ENCODE data around the gene POMP. TPM values are rescaled to one million over a fixed set of nuclear protein-coding genes. Genes with fewer than 3 reads are reported as not detected.
A peak's percentile ranks its signal among the peaks of the same experiment; 100 is the strongest.
"Not testable (repeated sequence)": the region's sequence is repeated elsewhere in the genome, so short reads cannot be mapped to it uniquely, and the experiment has no call there.

POMP gene
- total RNA-seq, 1 experiment from 2014 or later = 188 TPM

- DNase-seq (ENCODE audit: low spot score) = no peak
Observed at GRCh38 chr13:28637714-28638355, 21.1 kb upstream of the POMP start.

- no peak for DNase-seq (ENCODE audit: low spot score)
Observed at GRCh38 chr13:28638756-28639155, 20.2 kb upstream of the POMP start.

- DNase-seq (ENCODE audit: low spot score) = no peak
Observed at GRCh38 chr13:28640861-28641599, 17.9 kb upstream of the POMP start.

- no peak for DNase-seq (ENCODE audit: low spot score)
Observed at GRCh38 chr13:28641600-28641926, 17.4 kb upstream of the POMP start.

GRCh38 chr13:28650284-28650683, 8.6 kb upstream of the POMP start:
- no peak for DNase-seq (ENCODE audit: low spot score)

DNA sequence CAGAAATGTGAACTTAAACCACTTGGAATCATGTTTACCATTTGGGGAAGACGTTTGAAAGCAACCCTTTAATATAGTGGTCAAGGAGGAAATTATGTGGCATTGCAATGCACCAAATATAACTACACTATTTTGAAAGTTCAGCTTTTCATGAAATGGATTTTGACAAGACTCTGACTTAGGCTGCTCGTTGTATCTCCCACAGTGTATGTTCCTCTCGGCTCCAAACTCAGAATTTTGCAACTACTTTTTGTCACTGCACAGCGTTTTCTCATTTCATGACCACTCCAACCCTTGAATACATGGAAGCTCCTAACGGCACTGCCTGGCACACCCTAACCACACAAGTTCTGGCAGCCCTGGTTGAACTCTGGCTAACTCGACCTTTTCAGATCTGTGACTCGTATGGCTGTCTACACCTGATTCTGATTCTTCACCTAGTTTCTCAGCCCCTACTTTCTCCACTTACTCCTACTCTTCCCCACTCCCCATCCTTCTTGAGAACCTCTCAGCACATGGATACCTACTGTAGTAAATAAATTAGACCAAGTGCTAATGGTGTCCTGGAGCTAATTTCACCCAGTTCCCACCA, 7.0 kb upstream of the POMP start:
- no peak for DNase-seq (ENCODE audit: low spot score)

DNA sequence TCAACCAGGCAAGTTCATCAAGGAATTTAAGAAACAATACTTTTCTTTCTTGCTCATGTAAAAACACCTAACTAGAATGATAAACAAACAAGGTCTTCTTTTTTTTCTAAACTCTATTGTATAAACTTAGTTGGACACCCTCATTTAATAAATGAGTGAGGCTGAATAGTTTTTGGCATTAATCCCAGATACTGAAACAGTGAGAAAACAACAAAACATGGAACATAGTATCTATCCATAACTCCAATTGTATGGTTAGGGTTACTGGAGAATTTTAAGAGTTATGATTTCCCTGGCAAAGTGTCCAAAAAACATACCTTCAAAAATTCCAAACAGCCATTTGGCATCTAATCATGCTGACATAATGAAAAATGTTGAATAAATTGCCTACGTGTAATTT, 5.8 kb upstream of the POMP start:
- DNase-seq (ENCODE audit: low spot score) = no peak

DNA sequence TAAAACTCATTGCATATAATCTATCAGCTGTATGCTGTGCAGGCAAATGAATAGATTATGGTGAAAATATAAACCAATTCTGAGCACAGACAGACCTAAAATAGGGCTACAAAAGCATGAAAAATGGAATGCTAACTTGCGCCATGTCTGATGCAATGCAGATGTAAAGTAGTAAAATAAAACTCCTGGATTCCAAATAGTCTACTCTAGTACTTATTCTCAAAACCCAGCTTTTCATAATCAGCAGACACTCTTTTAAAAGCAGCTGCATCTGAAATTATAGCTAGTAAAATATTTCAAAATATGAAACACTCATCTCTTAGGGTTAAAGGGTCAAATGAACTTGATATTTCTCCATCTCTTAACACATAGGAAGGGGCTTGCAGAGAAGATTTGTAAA, 4.7 kb upstream of the POMP start:
- DNase-seq (ENCODE audit: low spot score) = no peak

DNA sequence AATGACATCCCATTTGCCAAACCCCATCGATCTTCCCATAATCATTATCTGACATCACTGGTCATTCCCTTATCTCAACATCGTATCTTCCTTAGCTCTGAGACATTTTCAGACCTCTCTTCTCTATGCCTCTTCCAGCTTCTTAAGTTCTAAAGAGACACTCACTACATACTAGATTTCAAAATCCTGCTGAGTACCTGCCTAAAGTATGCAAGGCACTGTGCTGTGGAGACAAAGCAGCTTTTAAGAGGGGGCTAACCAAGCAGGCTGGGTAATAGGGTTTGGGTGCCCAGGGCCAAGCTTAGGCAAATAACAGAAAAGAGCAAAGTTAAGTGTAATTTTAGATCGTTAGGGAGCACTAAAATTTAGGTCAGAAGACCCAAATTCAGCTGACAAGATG, 3.4 kb upstream of the POMP start:
- DNase-seq (ENCODE audit: low spot score) = no peak

DNA sequence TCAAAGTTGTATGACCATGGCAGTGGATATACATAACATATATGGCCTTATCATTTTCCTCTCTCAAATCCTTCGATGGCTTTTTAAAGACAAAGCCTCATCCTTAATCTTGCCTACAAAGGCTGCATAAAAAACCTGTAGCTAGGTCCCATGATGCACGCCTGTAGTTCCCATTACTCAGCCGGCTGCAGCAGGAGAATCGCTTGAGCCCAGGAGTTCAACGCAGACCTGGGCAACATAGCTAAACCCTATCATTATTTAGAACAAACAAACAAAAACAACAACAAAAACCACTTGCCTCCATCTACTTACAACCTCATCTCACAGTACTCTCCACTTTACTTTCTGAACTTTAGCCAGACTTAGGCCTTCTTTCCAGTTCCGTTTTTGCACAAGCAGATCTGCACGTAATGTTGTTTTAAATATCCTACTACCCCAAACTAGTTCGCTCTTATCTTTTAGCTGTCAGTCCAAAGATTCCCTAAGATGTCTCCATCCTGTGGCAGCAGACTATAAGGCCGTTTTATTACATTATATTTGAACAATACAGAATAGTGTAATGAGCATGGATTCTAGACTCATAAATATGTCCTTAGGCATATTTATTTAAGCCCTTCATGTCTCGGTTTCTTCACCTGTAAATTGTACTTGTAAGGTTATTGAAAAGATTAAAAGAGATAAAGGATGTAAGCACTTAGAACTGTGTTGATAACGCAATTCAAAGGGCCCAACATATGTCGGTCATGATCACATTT, 969 bp upstream of the POMP start:
- DNase-seq (ENCODE audit: low spot score) = no peak

GRCh38 chr13:28658539-28658795, 463 bp upstream of the POMP start:
- DNase-seq (ENCODE audit: low spot score) = no peak

DNA sequence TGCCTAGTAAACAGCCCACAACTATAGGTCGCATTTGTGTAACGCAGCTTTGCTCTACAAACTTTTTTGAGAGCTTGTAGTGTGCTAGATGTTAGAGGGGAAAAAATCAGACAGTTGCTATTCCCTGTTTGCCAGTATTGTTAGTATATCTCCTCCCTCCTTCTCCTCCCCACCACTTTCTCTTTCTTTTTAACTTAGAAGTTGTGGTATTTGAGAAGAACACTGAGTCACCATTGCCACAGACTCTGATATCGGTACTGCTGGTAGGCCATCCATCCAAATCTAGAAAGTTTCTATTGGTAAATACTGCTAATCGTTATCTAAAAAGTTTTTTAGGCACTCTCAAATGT, 666 bp downstream of the POMP start:
- no peak for DNase-seq (ENCODE audit: low spot score)

GRCh38 chr13:28666897-28667488, 8.1 kb downstream of the POMP start:
- no peak for DNase-seq (ENCODE audit: low spot score)

GRCh38 chr13:28671126-28671792, 12.3 kb downstream of the POMP start:
- DNase-seq (ENCODE audit: low spot score) = no peak

DNA sequence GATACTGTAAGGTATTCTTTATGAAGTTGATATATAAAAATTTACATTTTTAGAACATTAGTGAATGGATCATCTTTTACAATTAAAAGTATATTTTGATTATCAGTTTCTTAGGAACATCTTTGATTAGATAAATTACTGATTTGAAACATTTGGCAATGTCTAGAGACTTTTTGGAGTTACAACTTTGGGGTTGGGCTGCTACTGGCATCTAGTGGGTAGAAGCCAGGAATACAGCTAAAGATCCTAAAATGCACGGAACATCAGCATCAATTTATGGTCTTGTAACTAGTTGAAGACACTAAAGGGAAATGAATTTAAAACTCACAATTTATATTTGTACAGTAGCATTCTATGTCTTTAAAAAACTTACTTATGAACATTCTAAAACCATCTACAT, 19.9 kb downstream of the POMP start:
- DNase-seq (ENCODE audit: low spot score) = no peak

DNA sequence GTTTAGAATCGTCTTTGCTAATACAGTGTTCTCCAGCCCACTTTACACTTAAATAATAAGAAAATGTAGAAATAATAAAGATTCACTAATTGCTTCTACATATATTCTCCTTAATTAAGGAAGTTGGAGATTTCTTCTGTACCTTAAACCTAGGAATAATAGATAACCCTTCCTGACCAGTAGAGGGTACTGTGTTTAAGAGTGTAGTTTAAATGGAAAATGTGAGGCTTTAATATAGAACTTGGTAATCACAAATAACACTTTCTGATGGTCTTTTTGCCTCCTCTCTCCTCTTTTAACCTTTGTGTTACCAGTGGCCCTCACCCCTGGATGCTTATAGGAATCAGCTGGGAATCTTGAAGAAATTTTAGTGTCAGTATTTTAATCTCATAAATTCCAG, 20.7 kb downstream of the POMP start:
- DNase-seq (ENCODE audit: low spot score) = peak; percentile 24

DNA sequence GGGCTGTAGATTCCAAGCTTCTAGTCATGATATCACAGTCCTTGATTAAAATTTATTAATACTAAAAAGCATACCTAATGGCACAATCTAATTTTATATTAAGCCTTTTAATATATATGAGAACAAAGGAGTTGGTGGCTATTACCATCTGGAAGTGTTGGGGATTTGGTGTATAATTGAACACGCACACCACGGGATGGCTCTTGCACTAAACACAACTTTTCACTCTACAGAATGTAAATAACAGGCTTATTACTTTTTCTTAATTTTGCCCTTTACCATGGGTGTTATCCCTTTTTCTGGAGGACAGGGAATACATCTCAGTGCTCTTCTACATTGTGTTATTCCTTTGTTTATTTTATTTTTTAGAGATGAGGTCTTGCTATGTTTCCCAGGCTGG, 21.6 kb downstream of the POMP start:
- DNase-seq (ENCODE audit: low spot score) = no peak

- not testable (repeated sequence) for DNase-seq (ENCODE audit: low spot score)
Observed at GRCh38 chr13:28683169-28683568, 24.2 kb downstream of the POMP start.

DNA sequence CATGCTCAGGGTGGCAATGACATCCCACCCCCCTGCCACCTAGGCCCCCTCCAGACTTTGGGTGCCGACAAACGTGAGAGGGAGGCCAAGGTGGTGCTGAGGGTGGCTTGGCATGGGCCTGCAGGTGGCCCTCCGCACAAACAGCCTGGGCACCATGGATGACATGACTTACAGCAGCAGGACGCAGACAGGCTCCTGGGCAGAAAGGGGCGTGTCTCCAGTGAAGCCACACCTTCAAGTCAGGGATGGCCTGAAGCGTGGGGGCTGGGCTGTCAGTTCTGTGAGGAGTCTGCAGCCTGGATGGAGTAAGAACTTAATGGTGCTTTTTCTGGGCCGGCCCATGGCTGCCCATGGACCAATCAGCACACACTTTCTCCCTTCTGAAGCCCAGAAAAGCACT, 25.3 kb downstream of the POMP start:
- no peak for DNase-seq (ENCODE audit: low spot score)

DNA sequence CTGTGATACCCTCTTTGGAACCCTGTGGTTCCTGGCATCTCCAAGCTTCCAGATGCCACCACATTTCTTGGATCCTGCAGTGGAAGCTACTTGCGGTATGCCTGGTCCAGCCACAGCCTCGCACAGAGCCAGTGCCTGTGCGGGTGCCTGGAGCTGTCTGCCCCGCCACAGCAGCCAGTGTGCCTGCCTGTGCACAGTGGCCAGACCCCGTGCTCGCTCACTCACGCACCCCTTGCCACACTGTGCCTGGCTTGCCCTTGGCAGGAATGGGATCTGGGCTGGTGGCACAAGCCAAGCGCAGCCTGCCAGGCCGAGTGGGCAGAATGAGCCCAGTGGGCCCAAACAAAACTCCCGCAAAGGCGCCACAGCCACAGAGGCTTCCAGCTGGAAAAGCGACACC, 26.2 kb downstream of the POMP start:
- DNase-seq (ENCODE audit: low spot score) = no peak

GRCh38 chr13:28685892-28686291, 27.0 kb downstream of the POMP start:
- no peak for DNase-seq (ENCODE audit: low spot score)

Data from H4 (cell line).